A549 (cell line): ENCODE data around the gene TRAF3.

Source experiments
- CBX8 ChIP-seq: fragments of 200-600 bp; sonication (generic); IDR thresholded peaks from 2 replicates; pipeline ENCODE4 v1.6.1; 2016
- CEBPB ChIP-seq, 2 experiments: fragments of >200 bp in 1 of 2; sonication (Bioruptor Twin) in 1 of 2; formaldehyde crosslinking in 1 of 2; IDR thresholded peaks; 2 replicates each; pipeline ENCODE4 v1.6.1; 2012 to 2016
- CTCF ChIP-seq: fragments of >200 bp; sonication (Bioruptor Twin); formaldehyde crosslinking; IDR thresholded peaks from 3 replicates; pipeline ENCODE4 v1.5.1; 2016
- EP300 ChIP-seq, 2 experiments: fragments of >200 bp; sonication (Bioruptor Twin); formaldehyde crosslinking; IDR thresholded peaks; 2 replicates in 1 of 2; 3 replicates in 1 of 2; pipeline ENCODE4 v1.6.1; 2016 to 2017
- HDAC2 ChIP-seq: fragments of 200-600 bp; sonication (generic); IDR thresholded peaks from 2 replicates; pipeline ENCODE4 v1.6.1; 2016
- NR3C1 ChIP-seq: fragments of >200 bp; sonication (Bioruptor Twin); formaldehyde crosslinking; IDR thresholded peaks from 3 replicates; pipeline ENCODE4 v1.6.1; 2017
- POLR2A ChIP-seq: IDR thresholded peaks from 2 replicates; pipeline ENCODE4 v1.6.1; 2012; ENCODE audit warnings: mild to moderate bottlenecking, low read length
- RCOR1 ChIP-seq: fragments of 150-350 bp; IDR thresholded peaks from 2 replicates; pipeline ENCODE4 v1.6.1; 2014; ENCODE audit warnings: antibody characterized with exemption, low read length, low read depth
- ZC3H11A ChIP-seq: fragments of 450-650 bp; IDR thresholded peaks from 2 replicates; pipeline ENCODE4 v1.6.1; 2014; ENCODE audit warnings: antibody characterized with exemption, mild to moderate bottlenecking
- ZSCAN20 ChIP-seq: fragments of 250-450 bp; sonication (Bioruptor Pico); IDR thresholded peaks from 2 replicates; pipeline ENCODE4 v1.8.0; 2022; ENCODE audit warnings: mild to moderate bottlenecking, moderate library complexity
- TF ChIP-seq, protein P1 (sequence below): fragments of 200-600 bp; sonication (generic); IDR thresholded peaks from 2 replicates; pipeline ENCODE4 v1.6.1; 2016; ENCODE audit warnings: antibody characterized with exemption, mild to moderate bottlenecking, moderate library complexity
- TF ChIP-seq, protein P2 (sequence below): IDR thresholded peaks from 2 replicates; pipeline ENCODE4 v1.6.1; 2012

GRCh38 chr14:102856179-102856578, 78.9 kb downstream of the TRAF3 start:
- no peak for TF ChIP-seq CTCF
- TF ChIP-seq, protein P1, sequence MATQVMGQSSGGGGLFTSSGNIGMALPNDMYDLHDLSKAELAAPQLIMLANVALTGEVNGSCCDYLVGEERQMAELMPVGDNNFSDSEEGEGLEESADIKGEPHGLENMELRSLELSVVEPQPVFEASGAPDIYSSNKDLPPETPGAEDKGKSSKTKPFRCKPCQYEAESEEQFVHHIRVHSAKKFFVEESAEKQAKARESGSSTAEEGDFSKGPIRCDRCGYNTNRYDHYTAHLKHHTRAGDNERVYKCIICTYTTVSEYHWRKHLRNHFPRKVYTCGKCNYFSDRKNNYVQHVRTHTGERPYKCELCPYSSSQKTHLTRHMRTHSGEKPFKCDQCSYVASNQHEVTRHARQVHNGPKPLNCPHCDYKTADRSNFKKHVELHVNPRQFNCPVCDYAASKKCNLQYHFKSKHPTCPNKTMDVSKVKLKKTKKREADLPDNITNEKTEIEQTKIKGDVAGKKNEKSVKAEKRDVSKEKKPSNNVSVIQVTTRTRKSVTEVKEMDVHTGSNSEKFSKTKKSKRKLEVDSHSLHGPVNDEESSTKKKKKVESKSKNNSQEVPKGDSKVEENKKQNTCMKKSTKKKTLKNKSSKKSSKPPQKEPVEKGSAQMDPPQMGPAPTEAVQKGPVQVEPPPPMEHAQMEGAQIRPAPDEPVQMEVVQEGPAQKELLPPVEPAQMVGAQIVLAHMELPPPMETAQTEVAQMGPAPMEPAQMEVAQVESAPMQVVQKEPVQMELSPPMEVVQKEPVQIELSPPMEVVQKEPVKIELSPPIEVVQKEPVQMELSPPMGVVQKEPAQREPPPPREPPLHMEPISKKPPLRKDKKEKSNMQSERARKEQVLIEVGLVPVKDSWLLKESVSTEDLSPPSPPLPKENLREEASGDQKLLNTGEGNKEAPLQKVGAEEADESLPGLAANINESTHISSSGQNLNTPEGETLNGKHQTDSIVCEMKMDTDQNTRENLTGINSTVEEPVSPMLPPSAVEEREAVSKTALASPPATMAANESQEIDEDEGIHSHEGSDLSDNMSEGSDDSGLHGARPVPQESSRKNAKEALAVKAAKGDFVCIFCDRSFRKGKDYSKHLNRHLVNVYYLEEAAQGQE: no peak
- no peak for TF ChIP-seq EP300 (IDR thresholded peaks at IDR 0.05)
- TF ChIP-seq POLR2A: no peak
- TF ChIP-seq NR3C1: no peak
- TF ChIP-seq CEBPB (IDR thresholded peaks at IDR 0.05): no peak
- no peak for TF ChIP-seq RCOR1
- TF ChIP-seq, protein P2, sequence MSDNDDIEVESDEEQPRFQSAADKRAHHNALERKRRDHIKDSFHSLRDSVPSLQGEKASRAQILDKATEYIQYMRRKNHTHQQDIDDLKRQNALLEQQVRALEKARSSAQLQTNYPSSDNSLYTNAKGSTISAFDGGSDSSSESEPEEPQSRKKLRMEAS: no peak
- TF ChIP-seq HDAC2: no peak
- no peak for TF ChIP-seq ZSCAN20
- TF ChIP-seq ZC3H11A: no peak
- TF ChIP-seq CBX8: no peak
